ENCODE results near the gene NUP153. TPM values are rescaled to one million over a fixed set of nuclear protein-coding genes. Genes with fewer than 3 reads are reported as not detected.

The NUP153 gene
- 60.5 TPM for total RNA-seq

GRCh38 chr6:17706580-17707370 is at the start of gene NUP153:
TSS of gene NUP153 (minus strand) at chr6:17706925. CDS start at chr6:17706387, 538 bp downstream.

GRCh38 chr6:17599877-17600526 is 106.7 kb downstream of the NUP153 start, which contains the start of gene FAM8A1:
TSS of gene FAM8A1 (plus strand) at chr6:17600302. CDS start at chr6:17600410, 108 bp downstream.

Other genes with a start within 250 kb of the NUP153 start
- 64.5 TPM for gene FAM8A1, start 106.6 kb downstream of the NUP153 start, total RNA-seq